AG10803 (cell line): ENCODE measurements around the gene METRNL.

Source experiments
- DNase-seq: peaks from one replicate; pipeline ENCODE4 v3.0.0; 2010; ENCODE audit warnings: low read depth
- H3K4me3 ChIP-seq: 2 replicates; pipeline ENCODE4 v1.5.1; 2011; ENCODE audit warnings: mild to moderate bottlenecking, low read length, control low read depth
- CTCF ChIP-seq: conservative IDR thresholded peaks from 2 replicates; pipeline ENCODE4 v1.5.1; 2011; ENCODE audit warnings: mild to moderate bottlenecking, low read length, control low read depth, inconsistent platforms

Gene METRNL

GRCh38 chr17:83101805-83102480 is 22.5 kb downstream of the METRNL start:
- peak overlapping the region; percentile 12; the same call in 1 of the 2 replicates for H3K4me3 ChIP-seq
- TF ChIP-seq CTCF: no peak
- DNase-seq: no peak

DNA sequence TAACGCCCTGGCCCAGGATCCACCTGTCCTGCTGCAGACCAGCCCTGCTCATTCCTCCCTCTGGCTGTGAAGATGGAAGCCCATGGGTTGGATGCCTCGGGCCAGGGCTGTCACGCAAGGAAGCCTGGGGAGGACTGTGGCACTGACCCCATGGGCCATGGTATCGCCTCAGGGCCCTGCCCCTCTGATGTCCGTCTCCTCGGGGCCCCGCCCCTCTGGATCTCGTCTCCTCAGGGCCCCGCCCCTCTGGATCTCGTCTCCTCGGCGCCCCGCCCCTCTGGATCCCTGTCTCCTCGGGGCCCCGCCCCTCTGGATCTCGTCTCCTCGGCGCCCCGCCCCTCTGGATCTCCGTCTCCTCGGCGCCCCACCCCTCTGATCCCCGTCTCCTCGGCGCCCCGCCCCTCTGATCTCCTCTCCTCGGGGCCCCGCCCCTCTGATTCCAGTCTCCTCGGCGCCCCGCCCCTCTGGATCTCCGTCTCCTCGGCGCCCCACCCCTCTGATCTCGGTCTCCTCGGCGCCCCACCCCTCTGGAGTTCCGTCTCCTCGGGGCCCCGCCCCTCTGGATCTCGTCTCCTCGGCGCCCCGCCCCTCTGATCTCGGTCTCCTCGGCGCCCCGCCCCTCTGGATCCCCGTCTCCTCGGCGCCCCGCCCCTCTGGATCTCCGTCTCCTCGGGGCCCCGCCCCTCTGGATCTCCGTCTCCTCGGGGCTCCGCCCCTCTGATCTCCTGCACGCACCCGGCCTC is 24.0 kb downstream of the METRNL start:
- peak; percentile 84 for DNase-seq
- no peak for TF ChIP-seq CTCF
- peak overlapping the region; percentile 39 for H3K4me3 ChIP-seq

DNA sequence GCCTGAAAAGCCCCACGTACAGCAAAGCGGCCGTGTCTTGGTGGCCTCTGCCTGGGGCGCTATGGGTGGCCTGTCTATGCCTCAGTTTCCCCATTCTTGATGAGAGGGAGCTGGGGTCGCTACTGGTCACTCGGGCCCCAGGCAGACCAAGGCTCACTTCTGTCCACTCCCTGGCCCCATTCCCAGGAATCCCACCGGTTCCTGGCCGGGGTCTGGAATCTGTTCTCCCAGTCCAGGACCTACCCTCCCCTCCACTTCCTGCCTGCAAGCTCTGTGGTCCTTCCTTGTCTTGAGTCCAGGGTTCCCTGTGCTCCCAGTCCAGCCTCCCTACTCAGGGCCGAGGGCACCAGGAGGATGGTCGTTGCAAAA is 24.5 kb downstream of the METRNL start:
- TF ChIP-seq CTCF: no peak

DNA sequence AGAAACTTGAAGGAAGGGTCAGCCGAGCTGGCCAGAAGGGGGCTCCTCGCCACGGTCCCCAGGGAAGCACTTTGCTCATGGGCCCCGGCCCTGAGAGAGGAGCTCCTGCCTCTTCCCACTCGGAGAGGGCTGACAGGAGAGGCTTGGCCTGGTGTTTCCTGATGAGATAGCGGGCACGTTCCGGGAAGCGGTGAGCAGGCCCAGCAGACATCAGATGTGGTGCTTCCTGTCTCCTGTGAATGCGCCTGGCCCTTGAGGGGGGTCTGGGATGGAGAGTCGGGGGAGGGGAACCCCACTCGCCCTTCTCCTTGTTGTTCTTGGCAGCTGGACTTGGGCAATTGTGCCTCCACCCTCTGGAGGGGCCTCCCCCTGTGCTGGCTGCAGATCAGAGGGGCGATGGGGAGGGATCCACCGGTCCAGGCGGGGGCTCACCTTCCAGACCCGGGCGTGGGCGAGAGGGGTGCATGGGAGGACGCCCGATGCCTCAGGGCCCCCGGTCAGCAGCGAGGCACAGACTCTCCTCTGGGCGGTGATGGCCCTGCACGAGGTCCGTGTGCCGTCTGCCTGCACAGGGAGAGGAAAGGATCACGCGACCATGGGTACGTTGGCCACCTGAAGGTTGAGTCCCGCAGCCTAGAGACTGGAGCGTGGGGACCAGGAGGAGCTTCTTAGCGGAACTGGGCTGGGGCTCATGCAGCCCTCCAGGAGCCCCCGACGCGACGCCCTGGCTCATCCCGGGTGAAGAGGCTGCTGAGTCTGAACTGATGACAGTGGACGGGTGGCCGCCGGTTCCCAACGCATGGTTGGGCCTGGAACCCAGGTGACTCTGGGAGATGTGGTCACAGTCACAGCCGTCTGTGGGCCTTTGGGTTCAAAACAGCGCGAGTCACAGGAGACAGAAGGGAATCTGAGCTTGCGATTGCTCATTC is 25.4 kb downstream of the METRNL start:
- TF ChIP-seq CTCF: no peak
- DNase-seq: no peak
- no peak overlapping the region for H3K4me3 ChIP-seq

More for the DNA sequence above, 24.5 kb downstream of the METRNL start:
- DNase-seq: no peak
- H3K4me3 ChIP-seq: no peak overlapping the region

GRCh38 chr17:83105512-83105911 is 26.1 kb downstream of the METRNL start:
- DNase-seq: no peak
- no peak for TF ChIP-seq CTCF
- H3K4me3 ChIP-seq: no peak overlapping the region

- no peak for TF ChIP-seq CTCF
- H3K4me3 ChIP-seq: no peak overlapping the region; the same call in 1 of the 2 replicates
- peak; percentile 66 for DNase-seq
Measured at GRCh38 chr17:83106056-83106588, 26.7 kb downstream of the METRNL start.
